Activated CD4-positive, alpha-beta T cell treated with anti-CD3 and anti-CD28 coated beads for 48 hours (primary cell): Measurements from ENCODE around the gene NAT8L.

Experiments used
- DNase-seq: peaks from one replicate; pipeline ENCODE4 v3.0.0-alpha.2; 2020

The NAT8L gene

DNA sequence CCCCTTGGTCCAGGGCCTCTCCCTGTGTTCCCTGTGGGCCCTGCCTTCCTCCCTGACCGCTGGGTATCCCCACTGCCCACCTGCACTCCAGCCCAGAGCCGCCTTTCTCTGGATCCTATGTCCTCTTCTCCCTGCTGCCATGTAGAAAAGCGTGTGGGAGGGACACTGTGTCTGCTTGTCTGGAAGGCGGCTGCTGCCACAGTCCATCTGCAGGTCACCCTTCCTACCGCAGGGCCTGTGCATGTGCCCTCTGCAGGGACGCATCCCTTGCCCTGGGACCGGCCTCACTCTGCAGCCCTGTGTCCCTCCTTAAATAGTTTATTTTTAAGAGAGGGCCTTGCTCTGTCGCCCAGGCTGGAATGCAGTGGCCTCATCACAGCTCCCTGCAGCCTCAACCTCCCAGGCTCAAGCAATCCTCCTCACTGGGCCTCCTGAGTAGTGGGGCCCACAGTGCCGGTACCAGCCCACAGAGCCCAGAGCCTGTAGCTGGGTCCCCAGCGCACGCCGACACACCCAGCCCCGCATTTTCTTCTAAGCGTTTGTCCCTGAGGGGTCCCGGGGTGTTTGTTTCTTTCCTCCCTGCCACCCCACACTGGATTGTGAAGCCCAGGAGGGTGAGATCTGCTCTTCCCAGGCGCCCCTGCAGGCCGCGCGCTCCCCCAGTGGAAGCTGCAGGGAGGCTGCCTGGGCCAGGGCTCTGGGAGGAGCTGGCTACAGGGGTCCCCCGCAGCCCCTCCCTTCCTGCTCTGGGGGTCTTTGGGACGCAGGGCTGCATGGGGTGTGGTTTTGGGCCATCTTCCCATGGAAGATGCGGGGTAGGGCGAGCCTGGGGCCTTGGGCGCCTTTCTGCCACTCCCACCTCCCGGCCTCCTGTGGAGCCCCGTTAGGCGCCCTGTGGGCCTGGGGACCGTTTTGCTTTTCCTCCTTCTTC, 12.8 kb upstream of the NAT8L start:
- DNase-seq = no peak

DNA sequence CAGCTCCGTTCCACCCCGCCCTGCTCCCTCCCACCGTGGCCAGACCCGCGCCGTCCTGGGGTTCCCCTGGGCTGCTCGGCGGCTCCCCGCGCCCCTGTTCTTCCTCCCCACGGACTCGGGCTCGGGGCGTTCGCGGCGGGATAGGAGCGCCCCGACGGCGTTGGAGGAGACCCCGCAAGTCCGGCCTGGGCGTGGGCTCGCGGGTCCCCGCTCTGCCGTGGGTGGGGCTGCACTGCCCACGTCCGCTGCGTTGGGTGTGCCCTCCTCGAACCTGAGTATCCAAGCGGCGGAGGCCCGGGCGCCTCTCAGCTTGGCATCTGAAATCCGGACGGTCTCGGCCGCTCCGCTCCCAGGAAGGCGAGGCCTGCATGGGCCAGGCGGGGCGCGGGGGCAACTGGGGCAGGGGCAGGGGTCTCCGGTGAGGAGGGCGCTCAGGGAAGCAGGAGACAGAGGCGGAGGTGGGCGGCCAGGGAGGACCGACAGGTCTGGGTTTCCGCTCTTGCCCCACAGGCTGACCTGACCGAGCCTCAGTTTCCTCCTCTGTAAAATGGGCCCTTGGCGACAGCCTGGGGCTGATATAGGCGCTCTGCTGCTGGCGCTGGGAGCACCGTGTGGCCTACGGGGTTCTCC, 12.0 kb upstream of the NAT8L start:
- DNase-seq = no peak

- DNase-seq = peak; percentile 1
Observed at GRCh38 chr4:2047781-2048581, 11.1 kb upstream of the NAT8L start.

DNA sequence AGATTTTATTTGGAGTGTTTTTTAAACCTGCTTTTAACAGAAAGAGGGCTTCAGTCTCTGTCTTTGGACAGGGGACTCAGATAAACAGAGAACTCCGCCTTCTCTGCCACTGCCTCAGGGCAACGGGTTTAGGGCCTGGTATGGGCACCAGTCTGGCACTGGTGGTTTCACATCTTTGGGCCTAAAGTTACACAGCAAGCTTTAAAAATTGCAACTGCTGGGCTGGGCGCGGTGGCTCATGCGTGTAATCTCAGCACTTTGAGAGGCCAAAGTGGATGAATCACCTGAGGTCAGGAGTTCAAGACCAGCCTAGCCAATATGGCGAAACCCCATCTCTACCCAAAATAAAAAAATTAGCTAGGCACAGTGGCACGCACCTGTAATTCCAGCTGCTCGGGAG, 10.3 kb upstream of the NAT8L start:
- peak; percentile 2 for DNase-seq

DNA sequence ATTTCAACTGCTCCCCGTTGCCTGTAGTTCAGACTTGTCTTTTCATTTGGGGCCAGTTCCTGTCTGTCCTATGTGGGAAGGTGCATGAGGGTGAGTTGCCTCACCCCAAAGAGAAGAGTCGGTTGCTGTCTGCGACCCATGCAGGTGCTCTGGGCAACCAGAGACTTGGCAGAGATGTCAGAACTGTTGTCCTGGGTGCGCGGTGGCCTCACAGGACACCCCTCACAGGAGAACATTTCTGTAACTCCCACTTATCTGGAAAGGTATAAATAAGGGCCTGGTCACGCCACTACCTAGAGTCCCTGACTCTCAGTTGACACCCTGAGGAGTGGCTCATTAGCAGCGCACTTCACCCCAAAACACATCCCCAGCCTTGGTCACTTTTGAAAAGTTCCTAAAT, 9.7 kb upstream of the NAT8L start:
- no peak for DNase-seq

- no peak for DNase-seq
Observed at GRCh38 chr4:2049811-2050210, 9.3 kb upstream of the NAT8L start.

- DNase-seq = no peak
Observed at GRCh38 chr4:2051086-2051485, 8.0 kb upstream of the NAT8L start.

DNA sequence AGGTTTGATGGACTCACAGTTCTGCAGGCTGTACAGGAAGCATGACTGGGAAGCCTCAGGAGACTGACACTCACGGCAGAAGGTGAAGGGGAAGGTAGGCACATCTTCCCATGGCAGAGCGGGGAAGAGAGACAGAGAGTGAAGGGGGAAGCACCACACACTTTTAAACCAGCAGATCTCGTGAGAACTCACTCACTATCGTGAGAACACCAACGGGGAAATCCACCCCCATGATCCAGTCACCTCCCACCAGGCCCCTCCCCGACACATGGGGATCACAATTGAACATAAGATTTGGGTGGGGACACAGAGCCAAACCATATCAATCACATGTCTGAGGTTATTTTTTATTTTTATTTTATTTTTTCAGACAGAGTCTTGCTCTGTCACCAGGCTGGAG, 4.9 kb upstream of the NAT8L start:
- no peak for DNase-seq

- DNase-seq = no peak
Observed at GRCh38 chr4:2057382-2058065, 1.6 kb upstream of the NAT8L start.

GRCh38 chr4:2058264-2059045, 672 bp upstream of the NAT8L start:
- DNase-seq = no peak

DNA sequence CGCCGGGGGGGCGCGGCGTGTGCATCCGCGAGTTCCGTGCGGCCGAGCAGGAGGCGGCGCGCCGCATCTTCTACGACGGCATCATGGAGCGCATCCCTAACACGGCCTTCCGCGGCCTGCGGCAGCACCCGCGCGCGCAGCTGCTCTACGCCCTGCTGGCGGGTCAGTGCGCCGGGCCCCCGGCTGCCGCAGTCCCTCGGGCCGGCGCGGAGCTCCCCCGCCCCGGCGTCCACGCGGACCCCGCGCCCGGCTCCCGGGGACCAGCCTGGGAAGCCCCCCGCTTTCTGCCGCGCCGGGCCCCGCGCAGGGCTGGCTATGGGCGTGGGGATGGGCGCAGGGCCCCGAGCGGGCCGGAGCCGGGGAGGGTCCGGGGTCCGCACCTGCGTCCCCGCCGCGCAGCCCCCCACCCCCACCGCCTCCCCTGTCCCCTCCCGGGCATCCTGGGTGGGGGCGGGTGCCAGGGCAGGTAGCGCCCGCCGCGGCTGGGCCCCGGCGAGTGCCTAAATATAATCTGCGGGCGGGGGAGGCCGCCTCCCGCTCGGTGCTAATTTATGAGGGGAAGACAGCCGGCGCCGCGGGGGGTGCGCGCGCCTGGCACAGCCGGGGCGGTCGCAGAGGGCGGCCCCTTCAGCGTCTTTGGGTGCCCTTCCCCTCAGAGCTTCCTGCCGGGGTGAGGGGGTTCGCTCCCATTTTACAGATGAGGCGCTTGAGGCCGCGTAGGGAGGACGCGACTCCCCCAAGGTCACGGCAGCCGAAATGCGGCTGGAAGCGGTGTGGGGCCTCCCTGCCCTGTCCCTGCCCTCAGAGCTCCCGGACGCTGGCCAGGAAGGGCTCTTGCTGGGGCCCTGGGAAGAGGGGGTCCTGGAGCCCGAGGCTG, 837 bp downstream of the NAT8L start:
- peak; percentile 38 for DNase-seq

DNA sequence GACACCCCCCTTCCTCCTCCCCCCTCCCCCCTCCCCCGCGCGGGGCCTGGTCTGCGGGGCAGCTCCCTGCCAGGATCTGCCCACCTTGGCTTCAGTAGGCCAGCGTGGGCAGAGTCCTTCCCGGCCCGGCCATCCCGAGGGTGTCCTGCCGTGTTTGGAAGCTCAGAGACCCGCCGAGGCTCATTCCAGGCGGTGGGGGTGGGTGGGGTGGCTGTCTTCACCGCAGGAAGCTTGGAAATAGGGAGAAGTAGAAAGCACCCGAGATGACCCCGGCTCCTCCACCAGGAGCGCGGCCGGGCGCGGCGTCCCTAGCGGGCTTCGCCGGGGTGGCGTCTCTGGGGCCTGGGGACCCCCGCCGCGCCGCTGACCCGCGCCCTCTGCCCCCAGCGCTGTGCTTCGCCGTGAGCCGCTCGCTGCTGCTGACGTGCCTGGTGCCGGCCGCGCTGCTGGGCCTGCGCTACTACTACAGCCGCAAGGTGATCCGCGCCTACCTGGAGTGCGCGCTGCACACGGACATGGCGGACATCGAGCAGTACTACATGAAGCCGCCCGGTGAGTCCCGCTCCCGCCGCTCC, 1.6 kb downstream of the NAT8L start:
- no peak for DNase-seq

GRCh38 chr4:2061186-2062131, 2.3 kb downstream of the NAT8L start:
- no peak for DNase-seq

DNA sequence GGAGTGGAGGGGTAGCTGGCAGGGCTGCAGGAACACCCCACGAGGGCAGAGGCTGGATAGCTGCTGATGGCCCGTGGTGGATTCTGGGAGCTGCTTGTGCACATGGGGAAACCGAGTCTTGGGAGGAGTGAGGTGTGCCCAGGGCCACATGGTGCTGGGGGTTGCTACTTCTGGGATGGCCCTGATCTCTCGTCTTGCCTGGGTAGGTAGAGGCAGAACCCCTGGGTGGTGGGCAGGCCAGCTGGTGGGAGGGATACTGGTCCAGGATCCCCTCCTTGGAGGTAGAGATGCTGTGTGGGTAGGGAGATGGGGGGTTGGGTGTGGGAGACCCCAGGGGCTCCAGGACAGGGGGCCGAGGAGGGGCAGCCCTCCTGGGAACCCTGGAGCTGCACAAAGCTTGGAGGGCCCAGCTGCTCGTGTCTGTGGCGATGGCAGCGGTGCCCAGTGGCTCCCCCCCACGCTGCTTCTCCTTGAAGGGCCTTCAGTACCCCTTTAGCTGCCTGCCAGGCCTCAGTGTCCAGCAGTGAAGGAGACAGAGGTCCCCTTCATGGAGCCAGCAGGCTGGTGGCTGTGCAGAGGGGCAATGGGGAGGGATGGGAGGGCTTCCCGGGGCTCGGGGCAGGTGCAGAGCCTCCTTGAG, 3.2 kb downstream of the NAT8L start:
- DNase-seq = no peak

DNA sequence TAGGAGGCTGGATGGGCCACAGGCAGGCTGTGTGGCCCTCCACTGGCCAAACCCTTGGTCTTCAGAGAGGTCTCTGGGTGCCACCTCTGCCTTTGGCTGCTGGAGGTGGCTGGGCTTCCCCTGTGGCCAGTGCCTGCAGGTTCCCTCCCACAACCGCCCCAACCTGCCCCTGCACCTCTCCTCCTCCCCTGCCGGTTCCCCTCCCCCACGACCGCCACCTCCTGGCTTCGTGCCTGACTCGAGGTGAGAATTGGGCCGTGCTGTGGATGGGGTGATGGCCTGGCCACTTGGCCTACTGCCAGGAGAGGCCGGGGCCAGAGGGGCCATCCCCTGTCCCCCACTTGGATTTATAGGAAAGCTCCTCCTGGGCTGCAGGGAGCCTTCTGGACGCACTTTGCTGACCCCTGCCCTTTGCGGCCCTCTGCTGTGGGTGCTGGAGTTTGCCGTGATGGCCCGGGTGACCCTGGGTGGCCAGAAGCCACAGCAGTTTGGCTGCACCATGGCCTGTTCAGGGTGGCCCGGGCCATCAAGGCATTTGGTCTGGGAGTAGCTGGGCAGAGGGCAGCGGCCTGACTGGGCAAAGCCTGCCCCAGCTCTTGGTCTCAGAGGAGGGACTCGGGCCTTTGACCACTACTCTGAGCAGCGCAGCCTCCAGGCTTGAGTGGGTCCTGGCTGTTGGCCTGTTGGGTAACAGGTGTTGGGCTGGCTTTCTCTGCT, 3.8 kb downstream of the NAT8L start:
- DNase-seq = no peak

GRCh38 chr4:2063557-2064275, 4.6 kb downstream of the NAT8L start:
- DNase-seq = no peak

DNA sequence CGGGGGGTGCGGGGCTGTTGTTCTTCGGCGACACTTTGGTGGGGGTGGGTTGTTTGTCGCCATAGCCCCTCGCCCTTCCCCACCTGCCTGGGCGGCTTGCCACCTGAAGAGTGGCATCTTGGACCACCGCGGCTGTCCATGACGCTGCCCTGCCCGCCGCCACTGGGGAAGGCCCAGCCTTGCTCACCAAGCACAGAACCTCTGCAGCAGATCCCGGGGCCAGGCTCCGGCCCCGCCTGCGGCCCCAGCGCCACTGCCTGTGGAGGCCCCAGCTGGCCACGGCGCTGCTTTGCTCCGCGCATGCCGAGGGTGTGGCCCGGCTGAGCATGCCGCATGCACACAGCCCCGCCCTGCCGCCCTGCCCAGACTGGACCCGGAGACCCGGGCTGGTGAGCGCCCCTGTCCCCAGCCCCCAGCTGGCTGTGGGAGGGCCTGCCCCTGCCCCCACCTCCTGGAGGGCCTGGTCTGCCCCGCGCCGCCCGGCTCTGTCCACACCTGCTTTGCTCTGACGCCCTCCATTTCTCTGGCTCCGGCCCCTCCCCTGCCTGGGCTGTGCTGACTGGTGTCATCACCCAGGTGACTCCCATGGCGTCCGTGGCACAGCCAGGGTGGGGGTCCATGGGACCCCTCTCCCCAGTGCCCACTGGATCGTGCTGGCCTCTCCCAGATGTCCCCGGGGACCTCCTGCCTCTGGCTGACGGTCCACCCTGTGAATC, 5.3 kb downstream of the NAT8L start:
- no peak for DNase-seq
